Fibroblast of lung (primary cell): ENCODE data around the gene TMBIM6.

Source experiments
- EZH2 ChIP-seq: IDR thresholded peaks from 2 replicates; pipeline ENCODE4 v1.5.1; 2012; ENCODE audit warnings: low read length, control low read depth, mild to moderate bottlenecking; ENCODE audit errors: missing control alignments
- TF ChIP-seq, protein P1 (sequence below), 2 donors: IDR thresholded peaks in 1 of 2; conservative IDR thresholded peaks in 1 of 2; 1 replicate in 1 of 2; 2 replicates in 1 of 2; pipeline ENCODE4 v1.5.1; 2011 to 2012; ENCODE audit warnings: low read length in 2 of 2, control low read depth in 1 of 2, inconsistent platforms in 1 of 2, low read depth in 1 of 2, mild to moderate bottlenecking in 1 of 2

DNA sequence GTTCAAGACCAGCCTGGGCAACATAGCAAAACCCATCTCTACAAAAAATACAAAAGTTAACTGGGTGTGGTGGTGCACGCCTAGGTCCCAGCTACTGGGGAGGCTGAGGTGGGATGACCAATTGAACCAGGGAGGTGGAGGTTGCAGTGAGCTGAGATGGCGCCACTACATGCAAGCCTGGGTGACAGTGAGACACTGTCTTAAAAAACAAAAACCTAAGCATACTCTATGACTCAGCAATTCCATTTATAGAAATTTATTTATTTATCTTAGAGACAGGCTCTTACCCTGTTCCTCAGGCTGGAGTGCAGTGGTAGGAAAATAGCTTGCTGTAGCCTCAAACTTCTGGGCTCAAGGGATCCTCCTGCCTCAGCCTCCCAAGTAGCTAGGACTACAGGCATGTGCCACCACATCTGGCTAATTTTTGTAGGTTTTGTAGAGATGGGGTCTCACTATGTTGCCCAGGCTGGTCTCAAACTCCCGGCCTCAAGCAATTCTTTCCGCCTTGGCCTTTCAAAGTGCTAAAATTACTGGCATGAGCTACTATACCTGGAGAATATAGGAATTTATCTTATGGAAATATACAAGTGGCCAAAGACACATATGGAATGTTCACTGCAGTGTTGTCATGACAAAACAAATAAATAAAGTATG, 43.5 kb downstream of the TMBIM6 start:
- TF ChIP-seq, protein P1, sequence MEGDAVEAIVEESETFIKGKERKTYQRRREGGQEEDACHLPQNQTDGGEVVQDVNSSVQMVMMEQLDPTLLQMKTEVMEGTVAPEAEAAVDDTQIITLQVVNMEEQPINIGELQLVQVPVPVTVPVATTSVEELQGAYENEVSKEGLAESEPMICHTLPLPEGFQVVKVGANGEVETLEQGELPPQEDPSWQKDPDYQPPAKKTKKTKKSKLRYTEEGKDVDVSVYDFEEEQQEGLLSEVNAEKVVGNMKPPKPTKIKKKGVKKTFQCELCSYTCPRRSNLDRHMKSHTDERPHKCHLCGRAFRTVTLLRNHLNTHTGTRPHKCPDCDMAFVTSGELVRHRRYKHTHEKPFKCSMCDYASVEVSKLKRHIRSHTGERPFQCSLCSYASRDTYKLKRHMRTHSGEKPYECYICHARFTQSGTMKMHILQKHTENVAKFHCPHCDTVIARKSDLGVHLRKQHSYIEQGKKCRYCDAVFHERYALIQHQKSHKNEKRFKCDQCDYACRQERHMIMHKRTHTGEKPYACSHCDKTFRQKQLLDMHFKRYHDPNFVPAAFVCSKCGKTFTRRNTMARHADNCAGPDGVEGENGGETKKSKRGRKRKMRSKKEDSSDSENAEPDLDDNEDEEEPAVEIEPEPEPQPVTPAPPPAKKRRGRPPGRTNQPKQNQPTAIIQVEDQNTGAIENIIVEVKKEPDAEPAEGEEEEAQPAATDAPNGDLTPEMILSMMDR (conservative IDR thresholded peaks at IDR 0.05 in 1 of 2, IDR thresholded peaks at IDR 0.05 in 1 of 2; ENCODE audit: low read depth in 1 of 2, low read length in 2 of 2), result no peak
- no peak for TF ChIP-seq EZH2
